Placental pericyte (primary cell): ENCODE data around the gene TENT5A. TPM values are rescaled to one million over a fixed set of nuclear protein-coding genes. Genes with fewer than 3 reads are reported as not detected.

Experiments
- small RNA-seq: library from RNA; depleted of rRNA; stranded (forward); fragments of <200 nt; gene quantifications from one replicate; pipeline ENCODE3, GENCODE V24; 2012; ENCODE audit warnings: low replicate concordance
- total RNA-seq: library from RNA; depleted of rRNA; stranded (reverse); fragments of >200 nt; gene quantifications from 2 replicates; pipeline ENCODE4 v1.2.3, GENCODE V29; 2012

Gene TENT5A
- 30.5 and 64.1 TPM in 2 replicates for total RNA-seq

DNA sequence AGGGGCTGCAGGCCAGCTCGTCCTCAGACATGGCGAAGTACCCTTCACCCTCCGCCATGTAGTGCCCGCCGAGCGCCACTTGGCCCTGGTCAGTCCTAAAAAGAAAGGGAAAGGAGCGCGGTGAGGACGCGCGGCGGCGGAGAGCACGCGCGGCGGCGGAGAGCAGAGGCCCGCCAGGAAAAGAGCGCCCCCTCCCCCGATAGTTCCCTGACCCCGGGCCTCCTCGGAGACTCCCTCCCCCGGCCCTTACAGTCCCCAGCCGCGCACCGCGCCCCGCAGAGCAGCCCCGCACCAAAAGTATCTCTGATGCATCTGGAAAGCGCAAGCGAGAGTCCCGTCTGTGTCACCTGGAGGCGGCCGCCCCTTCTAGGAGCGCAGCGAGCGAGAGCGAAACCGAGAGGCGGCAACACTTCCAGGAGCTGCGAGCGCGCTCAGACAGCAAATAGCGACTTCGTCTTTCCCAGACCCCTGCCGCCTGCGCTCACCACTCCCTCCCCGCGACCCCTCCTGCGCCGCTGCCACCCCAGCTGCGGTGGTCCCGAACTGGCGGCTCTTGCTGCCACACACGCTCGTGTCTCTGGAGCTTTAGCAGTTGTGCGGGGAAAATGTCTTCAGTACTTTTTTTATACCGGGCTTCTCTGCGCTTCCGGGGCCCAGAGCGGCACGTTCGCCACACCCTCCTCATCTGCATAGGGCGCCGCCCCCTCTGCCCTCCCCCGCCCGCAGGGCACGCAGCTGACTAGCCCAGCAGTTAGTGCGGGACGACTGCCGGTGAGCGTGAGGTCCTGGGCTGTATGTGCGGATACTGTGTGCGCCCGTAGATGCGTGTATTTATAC is at the start of gene TENT5A:
TENT5A (minus strand) TSS at position 598 of the 837 bp plus-strand sequence; CDS start at position 58, 540 bp downstream.

Small RNA genes lying within 50 kb of the gene (small RNA-seq; reads per million reads assigned to genes)
- gene AL078599.1 (not detected), gene RF00156 (2.3 reads per million, percentile 72 among the genes with 10 or more reads in this experiment)
